Body of pancreas (tissue), 4 donors: Measurements from ENCODE around the gene ZNF575. TPM values are rescaled to one million over a fixed set of nuclear protein-coding genes. Genes with fewer than 3 reads are reported as not detected.

Experiments used
- ATAC-seq: fragments of 150-250 bp; one replicate; pipeline ENCODE4 v1.9.1; 2016
- DNase-seq, 4 donors: peaks; one replicate each; pipeline ENCODE4 v3.0.0-alpha.2; 2019
- H3K27ac ChIP-seq, 4 donors: fragments of 200-600 bp; sonication (generic); 1 replicate in 3 of 4; 2 replicates in 1 of 4; pipeline versions ENCODE4 v1.5.1 to v1.6.1; 2016 to 2019; ENCODE audit warnings: mild to moderate bottlenecking in 1 of 4, mixed read lengths in 1 of 4, moderate library complexity in 1 of 4
- H3K27me3 ChIP-seq, 2 donors: fragments of 200-600 bp; sonication (generic); one replicate each; pipeline ENCODE4 v1.6.0; 2016; ENCODE audit warnings: mild to moderate bottlenecking in 1 of 2
- H3K36me3 ChIP-seq, 2 donors: fragments of 200-600 bp; sonication (generic); replicated peaks in 1 of 2; 2 replicates each; pipeline ENCODE4 v1.5.1; 2016; ENCODE audit warnings: low read depth in 2 of 2; ENCODE audit not compliant: insufficient read depth in 1 of 2
- H3K4me1 ChIP-seq: fragments of 200-600 bp; sonication (generic); one replicate; pipeline ENCODE4 v1.6.0; 2016
- H3K4me3 ChIP-seq, 2 donors: fragments of 200-600 bp; sonication (generic); 1 replicate in 1 of 2; 2 replicates in 1 of 2; pipeline ENCODE4 v1.5.1; 2016 to 2019
- H3K9me3 ChIP-seq, 3 donors: fragments of 200-600 bp; sonication (generic); 1 replicate in 2 of 3; 2 replicates in 1 of 3; pipeline ENCODE4 v1.5.1; 2016
- CTCF ChIP-seq, 7 experiments: fragments of 450-650 bp in 4 of 7; fragments of 200-600 bp in 3 of 7; sonication (generic) in 3 of 7; IDR thresholded peaks; one replicate each; pipeline ENCODE4 v1.5.1; 2016 to 2019; ENCODE audit warnings: antibody characterized with exemption in 7 of 7
- POLR2A ChIP-seq, 3 donors: fragments of 450-650 bp; IDR thresholded peaks; one replicate each; pipeline ENCODE4 v1.6.1; 2016; ENCODE audit warnings: antibody characterized with exemption in 3 of 3, mild to moderate bottlenecking in 2 of 3
- WGBS, 2 donors: methylation state at CpG; one replicate each; pipeline ENCODE4 v1.1.5; 2017; 5-methylcytosine and 5-hydroxymethylcytosine counted together
- intact Hi-C: fragments of 100-400 bp; cut with DNase I; formaldehyde crosslinking; loops from one replicate; pipeline ENCODE4 v1.15.1; 2023
- total RNA-seq, 2 donors: library from RNA; depleted of rRNA; stranded (reverse); fragments of >200 nt; gene quantifications; one replicate each; pipeline ENCODE4 v1.1.0, GENCODE V29; 2016

ZNF575 gene
- total RNA-seq, 2 donors from 2014 or later, result 0.52 TPM; not detected in 1

- Histone ChIP-seq H3K9me3 (no peaks in the 10 kb centered on the region), H3K4me1 (no peaks in the 10 kb centered on the region), H3K27ac (no peak overlapping the region), H3K4me3 (no peak overlapping the region), H3K27me3 (no peaks in the 10 kb centered on the region), H3K36me3 (peaks cover 0 to 9% of the 10 kb centered on the region in 2 donors)
- DNase-seq (no peak), ATAC-seq (no peak)
- no peak for TF ChIP-seq POLR2A (IDR thresholded peaks at IDR 0.05)
- no peak for TF ChIP-seq CTCF (IDR thresholded peaks at IDR 0.05)
- intact Hi-C loops, result no loop called here
- WGBS, 2 donors, result 90 to 100% methylated on average over 2 to 3 of the region's 3 CpGs
Measured at GRCh38 chr19:43552198-43552450, 19.1 kb downstream of the ZNF575 start.

- Histone ChIP-seq H3K4me3 (no peak overlapping the region), H3K27me3 (no peaks in the 10 kb centered on the region), H3K36me3 (peaks cover 0 to 9% of the 10 kb centered on the region in 2 donors), H3K9me3 (no peaks in the 10 kb centered on the region), H3K27ac (no peak overlapping the region), H3K4me1 (no peaks in the 10 kb centered on the region)
- DNase-seq (no peak), ATAC-seq (no peak)
- TF ChIP-seq CTCF (IDR thresholded peaks at IDR 0.05), result no peak
- no peak for TF ChIP-seq POLR2A (IDR thresholded peaks at IDR 0.05)
- WGBS, 2 donors, result 83 to 91% methylated on average over 2 to 3 of the region's 3 CpGs
- intact Hi-C loops, result no loop called here
Measured at GRCh38 chr19:43552616-43553015, 19.6 kb downstream of the ZNF575 start.

- 90 to 92% methylated on average over 4 of the region's 4 CpGs for WGBS, 2 donors
- H3K4me3 ChIP-seq, result no peak overlapping the region
- H3K9me3 ChIP-seq, result no peaks in the 10 kb centered on the region
- no peak overlapping the region for H3K27ac ChIP-seq
- H3K36me3 ChIP-seq, result peaks cover 0 to 12% of the 10 kb centered on the region in 2 donors
- ATAC-seq (no peak), DNase-seq (no peak)
- H3K4me1 ChIP-seq, result no peaks in the 10 kb centered on the region
- TF ChIP-seq POLR2A (IDR thresholded peaks at IDR 0.05) (no peak), CTCF (IDR thresholded peaks at IDR 0.05) (no peak)
- intact Hi-C loops, result no loop called here
- no peaks in the 10 kb centered on the region for H3K27me3 ChIP-seq
Measured at GRCh38 chr19:43553656-43554055, 20.7 kb downstream of the ZNF575 start.

GRCh38 chr19:43554317-43554895 lies 21.4 kb downstream of the ZNF575 start:
- DNase-seq (no peak), ATAC-seq (no peak)
- no peaks in the 10 kb centered on the region for H3K9me3 ChIP-seq
- WGBS, 2 donors, result 89 to 94% methylated on average over 15 of the region's 15 CpGs
- intact Hi-C loops, result no loop called here
- H3K4me1 ChIP-seq, result no peaks in the 10 kb centered on the region
- TF ChIP-seq CTCF (IDR thresholded peaks at IDR 0.05) (no peak), POLR2A (IDR thresholded peaks at IDR 0.05) (no peak)
- peaks cover 0 to 12% of the 10 kb centered on the region in 2 donors for H3K36me3 ChIP-seq
- H3K27ac ChIP-seq, result no peak overlapping the region
- no peak overlapping the region for H3K4me3 ChIP-seq
- H3K27me3 ChIP-seq, result no peaks in the 10 kb centered on the region

GRCh38 chr19:43555185-43555770 lies 22.3 kb downstream of the ZNF575 start:
- no peak overlapping the region for H3K27ac ChIP-seq
- intact Hi-C loops, result no loop called here
- TF ChIP-seq POLR2A (IDR thresholded peaks at IDR 0.05), result no peak
- peak in 6 of 7 experiments; percentile 50 to 60 (median 56) for TF ChIP-seq CTCF (IDR thresholded peaks at IDR 0.05)
- no peak overlapping the region for H3K4me3 ChIP-seq
- H3K9me3 ChIP-seq, result no peaks in the 10 kb centered on the region
- no peaks in the 10 kb centered on the region for H3K27me3 ChIP-seq
- no peaks in the 10 kb centered on the region for H3K4me1 ChIP-seq
- 27 to 29% methylated on average over 8 of the region's 8 CpGs for WGBS, 2 donors
- ATAC-seq (peak; percentile 74), DNase-seq (peak; percentile 71 to 83 (median 80))
- H3K36me3 ChIP-seq, result peaks cover 0 to 12% of the 10 kb centered on the region in 2 donors
